Panc1 (cell line): ENCODE data around the gene DLG5.

Experiments used
- POLR2AphosphoS5 ChIP-seq: IDR thresholded peaks from 2 replicates; pipeline ENCODE4 v1.6.1; 2012; ENCODE audit warnings: mild to moderate bottlenecking, low read depth, low read length, moderate library complexity
- TF ChIP-seq, protein P1 (sequence below), 2 experiments: IDR thresholded peaks; 2 replicates each; pipeline ENCODE4 v1.6.1; 2011 to 2012; ENCODE audit warnings: low read depth in 2 of 2, control low read depth in 1 of 2, low read length in 1 of 2, mild to moderate bottlenecking in 1 of 2, moderate library complexity in 1 of 2; ENCODE audit not compliant: insufficient read depth in 1 of 2
- TF ChIP-seq, protein P2 (sequence below): fragments of 450-650 bp; IDR thresholded peaks from 2 replicates; pipeline ENCODE4 v1.5.1; 2017; ENCODE audit warnings: mild to moderate bottlenecking

- TF ChIP-seq, protein P1, sequence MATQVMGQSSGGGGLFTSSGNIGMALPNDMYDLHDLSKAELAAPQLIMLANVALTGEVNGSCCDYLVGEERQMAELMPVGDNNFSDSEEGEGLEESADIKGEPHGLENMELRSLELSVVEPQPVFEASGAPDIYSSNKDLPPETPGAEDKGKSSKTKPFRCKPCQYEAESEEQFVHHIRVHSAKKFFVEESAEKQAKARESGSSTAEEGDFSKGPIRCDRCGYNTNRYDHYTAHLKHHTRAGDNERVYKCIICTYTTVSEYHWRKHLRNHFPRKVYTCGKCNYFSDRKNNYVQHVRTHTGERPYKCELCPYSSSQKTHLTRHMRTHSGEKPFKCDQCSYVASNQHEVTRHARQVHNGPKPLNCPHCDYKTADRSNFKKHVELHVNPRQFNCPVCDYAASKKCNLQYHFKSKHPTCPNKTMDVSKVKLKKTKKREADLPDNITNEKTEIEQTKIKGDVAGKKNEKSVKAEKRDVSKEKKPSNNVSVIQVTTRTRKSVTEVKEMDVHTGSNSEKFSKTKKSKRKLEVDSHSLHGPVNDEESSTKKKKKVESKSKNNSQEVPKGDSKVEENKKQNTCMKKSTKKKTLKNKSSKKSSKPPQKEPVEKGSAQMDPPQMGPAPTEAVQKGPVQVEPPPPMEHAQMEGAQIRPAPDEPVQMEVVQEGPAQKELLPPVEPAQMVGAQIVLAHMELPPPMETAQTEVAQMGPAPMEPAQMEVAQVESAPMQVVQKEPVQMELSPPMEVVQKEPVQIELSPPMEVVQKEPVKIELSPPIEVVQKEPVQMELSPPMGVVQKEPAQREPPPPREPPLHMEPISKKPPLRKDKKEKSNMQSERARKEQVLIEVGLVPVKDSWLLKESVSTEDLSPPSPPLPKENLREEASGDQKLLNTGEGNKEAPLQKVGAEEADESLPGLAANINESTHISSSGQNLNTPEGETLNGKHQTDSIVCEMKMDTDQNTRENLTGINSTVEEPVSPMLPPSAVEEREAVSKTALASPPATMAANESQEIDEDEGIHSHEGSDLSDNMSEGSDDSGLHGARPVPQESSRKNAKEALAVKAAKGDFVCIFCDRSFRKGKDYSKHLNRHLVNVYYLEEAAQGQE (IDR thresholded peaks at IDR 0.05; ENCODE audit: insufficient read depth in 1 of 2, low read depth in 2 of 2, low read length in 1 of 2) = no peak
- TF ChIP-seq, protein P2, sequence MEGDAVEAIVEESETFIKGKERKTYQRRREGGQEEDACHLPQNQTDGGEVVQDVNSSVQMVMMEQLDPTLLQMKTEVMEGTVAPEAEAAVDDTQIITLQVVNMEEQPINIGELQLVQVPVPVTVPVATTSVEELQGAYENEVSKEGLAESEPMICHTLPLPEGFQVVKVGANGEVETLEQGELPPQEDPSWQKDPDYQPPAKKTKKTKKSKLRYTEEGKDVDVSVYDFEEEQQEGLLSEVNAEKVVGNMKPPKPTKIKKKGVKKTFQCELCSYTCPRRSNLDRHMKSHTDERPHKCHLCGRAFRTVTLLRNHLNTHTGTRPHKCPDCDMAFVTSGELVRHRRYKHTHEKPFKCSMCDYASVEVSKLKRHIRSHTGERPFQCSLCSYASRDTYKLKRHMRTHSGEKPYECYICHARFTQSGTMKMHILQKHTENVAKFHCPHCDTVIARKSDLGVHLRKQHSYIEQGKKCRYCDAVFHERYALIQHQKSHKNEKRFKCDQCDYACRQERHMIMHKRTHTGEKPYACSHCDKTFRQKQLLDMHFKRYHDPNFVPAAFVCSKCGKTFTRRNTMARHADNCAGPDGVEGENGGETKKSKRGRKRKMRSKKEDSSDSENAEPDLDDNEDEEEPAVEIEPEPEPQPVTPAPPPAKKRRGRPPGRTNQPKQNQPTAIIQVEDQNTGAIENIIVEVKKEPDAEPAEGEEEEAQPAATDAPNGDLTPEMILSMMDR = no peak
- TF ChIP-seq POLR2AphosphoS5 = no peak
Measured at GRCh38 chr10:77837925-77838595, 88.5 kb downstream of the DLG5 start.
